NCI-H226 (cell line): ENCODE results near the gene CYP27B1.

ENCODE experiments used
- DNase-seq: peaks from one replicate; pipeline ENCODE4 v3.0.0-alpha.2; 2015

CYP27B1 gene, protein sequence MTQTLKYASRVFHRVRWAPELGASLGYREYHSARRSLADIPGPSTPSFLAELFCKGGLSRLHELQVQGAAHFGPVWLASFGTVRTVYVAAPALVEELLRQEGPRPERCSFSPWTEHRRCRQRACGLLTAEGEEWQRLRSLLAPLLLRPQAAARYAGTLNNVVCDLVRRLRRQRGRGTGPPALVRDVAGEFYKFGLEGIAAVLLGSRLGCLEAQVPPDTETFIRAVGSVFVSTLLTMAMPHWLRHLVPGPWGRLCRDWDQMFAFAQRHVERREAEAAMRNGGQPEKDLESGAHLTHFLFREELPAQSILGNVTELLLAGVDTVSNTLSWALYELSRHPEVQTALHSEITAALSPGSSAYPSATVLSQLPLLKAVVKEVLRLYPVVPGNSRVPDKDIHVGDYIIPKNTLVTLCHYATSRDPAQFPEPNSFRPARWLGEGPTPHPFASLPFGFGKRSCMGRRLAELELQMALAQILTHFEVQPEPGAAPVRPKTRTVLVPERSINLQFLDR

DNA sequence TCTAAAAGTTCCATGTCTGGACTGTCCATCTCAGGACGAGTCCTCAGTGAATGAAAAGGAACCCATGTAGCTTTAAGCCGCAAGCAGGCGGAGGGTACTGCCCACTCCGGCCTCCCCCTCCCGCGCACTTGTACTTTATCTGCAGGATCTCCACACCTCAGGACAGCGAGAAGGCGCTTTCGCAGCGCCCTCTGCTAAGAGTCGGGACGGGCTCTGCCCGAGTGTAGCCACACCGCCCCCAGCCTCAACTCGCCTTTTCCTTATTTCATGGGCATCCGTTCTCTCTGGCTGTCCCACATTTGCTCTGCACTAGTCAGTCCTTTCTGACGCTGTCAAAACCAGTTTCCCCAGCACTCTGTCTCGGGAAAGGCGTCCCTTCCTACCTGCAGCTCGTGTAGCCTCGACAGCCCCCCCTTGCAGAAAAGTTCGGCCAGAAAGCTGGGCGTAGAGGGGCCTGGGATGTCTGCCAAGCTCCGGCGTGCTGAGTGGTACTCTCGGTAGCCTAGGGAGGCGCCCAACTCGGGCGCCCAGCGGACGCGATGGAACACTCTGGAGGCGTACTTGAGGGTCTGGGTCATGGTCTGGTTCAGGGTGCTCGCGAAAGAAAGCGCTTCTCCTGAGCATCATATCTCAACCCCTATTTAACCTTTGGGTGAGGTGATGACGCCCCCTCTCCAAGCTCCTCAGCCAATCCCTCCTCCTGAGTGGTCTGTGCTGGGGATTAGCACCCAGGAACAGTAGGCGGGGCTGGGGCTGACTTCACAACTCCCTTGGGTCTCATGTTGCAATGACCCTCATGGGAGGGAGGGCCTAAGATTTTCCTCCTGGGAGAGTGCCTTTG, at the start of gene CYP27B1:
Gene CYP27B1 (minus strand): TSS at position 615 of the 841 bp plus-strand sequence. CDS start 37 bp downstream, at position 578.
- peak; percentile 44 for DNase-seq

DNA sequence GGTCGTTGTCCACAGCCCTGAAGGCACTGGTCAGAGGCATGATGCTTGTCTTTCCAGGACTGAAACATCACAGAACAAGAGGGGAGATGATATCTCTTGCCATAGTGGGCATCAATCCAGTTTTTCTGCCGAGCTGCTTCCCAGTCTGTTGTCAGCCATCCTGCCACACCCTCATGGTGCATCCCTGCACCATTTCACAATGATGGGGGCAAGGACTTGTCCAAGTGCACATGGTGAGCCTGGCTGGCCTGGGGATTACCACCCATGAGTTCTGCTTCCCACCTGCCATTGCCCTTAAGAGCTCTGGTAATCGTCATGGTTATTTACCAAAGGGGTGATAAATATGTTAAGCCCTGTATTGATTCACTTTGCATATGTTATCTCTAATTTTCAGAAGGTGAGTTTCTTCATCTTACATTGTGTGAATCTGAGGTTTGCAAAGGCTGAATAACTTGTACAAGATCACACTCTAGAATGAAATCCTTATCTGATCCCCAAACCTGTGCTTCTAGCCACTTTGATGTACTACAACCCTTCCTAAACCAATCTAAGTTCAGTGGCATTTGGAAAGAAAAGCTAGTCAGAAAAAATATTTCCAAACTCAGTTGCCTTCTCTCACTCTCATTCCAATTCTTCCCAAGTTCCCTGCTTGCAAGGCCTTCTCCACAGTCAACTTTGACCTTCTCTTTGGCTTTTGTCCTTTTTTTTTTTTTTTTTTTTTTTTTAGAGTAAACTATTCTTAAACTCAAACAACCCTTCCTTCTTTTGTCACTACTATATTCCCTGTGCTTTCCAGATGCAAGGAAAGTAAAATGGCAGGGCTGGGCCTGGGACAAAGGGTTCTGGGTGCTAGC, 49.4 kb upstream of the CYP27B1 start:
- DNase-seq, result no peak

DNA sequence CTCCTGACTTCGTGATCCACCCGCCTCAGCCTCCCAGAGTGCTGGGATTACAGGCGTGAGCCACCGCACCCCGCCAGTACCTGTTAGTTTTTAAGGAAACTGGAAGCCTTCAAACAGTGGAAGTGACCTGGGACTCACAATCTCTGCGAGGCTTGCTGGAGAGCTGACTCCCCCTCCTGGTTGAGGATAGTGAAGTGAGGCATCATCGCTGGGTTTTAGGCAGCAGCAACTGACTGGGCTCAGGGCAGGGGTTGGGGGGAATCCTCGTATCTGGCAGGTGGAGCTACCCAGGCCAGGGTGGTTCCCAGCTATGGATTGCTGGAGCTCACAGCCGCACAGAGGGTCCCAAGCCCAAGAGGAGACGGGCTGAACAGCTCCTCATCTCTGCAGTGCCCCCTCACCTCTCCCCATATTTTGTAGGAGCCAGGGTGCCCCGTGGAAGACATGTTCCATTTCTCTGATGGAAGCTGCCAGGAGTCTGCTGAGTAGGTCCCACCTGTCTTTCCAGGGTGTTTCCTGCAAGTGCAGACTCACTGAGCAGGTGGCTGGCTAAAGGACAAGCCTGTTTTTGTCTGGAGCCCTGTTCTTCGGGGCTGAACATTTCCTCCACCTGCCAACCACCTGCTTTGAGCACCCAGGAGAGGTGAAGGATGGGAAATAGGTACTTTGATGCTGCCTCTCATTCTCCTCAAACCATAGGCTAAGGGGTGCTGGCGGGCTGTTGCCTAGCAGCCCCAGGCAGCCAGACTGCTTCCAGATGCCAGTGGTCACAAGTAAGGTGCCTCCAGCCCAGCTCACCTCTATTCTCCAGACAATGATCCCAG, 48.5 kb upstream of the CYP27B1 start:
- DNase-seq, result no peak

DNA sequence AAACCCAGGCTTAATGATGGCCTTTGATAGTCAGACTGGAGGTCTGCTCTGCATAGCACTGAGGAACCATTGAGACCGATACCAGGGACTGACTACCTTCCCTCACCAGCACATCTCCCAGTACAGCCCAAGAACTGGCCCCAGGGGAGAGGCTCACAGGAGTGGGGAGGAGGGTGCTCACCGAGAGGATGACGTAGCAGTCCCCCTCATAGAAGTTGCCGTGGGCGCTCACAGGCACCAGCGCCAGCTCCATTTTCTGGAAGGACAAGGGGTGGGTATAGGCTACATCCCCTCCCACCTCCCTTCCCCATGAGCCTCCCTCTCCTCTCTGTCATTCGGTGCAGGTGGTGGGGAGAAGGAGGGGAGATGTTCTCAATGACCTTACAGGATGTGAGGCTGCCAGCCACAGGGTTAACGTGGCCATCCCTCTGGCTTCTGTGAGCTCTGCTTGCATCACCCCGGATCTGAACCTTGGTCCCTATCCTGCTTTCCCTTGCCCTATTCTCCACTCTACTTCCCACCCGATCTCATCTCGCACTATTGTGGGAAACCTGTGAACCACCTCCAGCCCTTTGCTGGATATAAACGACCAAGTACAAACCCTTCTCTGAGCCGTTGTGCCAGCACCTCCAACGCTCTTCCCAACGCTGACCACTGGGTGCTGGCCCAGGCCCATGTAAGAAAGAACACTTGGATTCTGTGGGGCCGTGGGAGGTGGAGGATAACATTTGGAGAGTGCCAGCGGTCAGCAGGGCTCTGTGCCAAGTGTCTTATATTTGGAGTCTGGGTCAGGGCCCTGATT, 47.3 kb upstream of the CYP27B1 start:
- peak; percentile 26 for DNase-seq

DNA sequence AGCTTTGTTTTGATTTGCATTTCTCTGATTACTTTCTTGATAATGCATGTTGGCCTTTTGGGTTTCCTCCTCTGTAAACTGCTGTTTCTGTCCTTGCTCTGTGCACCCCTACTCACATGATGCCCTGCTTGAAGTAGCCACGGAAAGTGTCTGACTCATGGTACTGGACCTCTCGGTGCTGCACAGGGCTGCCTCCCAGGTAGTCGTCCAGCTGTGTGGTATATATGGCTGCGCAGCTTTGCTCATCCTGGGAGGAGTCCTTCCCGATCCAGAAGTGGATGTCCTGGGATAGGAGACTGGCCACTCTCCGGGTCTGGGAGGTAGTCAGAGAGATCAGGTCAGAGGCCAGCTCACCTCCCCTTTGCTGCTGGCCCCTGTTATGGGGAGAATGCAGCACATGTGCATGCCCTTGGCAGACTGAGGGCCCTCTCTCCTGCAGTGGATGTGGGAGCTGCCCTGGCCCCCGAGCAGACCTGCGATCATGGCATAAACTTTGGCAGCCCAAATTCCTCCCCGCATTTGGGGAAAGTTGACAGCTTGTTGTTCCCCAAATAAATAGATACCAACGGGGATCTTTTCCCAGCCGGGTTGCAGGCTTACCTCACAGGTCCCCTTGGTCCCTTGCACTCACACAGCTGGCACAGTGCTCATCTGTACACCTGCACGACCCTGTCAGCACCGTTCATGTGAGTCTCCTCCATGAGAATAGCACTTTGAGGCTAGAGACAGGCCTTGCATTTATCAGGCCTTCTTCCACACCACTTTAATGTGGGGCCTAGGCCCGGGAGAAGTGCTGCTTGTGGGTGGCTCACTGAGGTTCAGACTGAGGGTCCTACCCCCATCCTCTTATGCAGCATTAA, 46.5 kb upstream of the CYP27B1 start:
- DNase-seq, result peak; percentile 26

DNA sequence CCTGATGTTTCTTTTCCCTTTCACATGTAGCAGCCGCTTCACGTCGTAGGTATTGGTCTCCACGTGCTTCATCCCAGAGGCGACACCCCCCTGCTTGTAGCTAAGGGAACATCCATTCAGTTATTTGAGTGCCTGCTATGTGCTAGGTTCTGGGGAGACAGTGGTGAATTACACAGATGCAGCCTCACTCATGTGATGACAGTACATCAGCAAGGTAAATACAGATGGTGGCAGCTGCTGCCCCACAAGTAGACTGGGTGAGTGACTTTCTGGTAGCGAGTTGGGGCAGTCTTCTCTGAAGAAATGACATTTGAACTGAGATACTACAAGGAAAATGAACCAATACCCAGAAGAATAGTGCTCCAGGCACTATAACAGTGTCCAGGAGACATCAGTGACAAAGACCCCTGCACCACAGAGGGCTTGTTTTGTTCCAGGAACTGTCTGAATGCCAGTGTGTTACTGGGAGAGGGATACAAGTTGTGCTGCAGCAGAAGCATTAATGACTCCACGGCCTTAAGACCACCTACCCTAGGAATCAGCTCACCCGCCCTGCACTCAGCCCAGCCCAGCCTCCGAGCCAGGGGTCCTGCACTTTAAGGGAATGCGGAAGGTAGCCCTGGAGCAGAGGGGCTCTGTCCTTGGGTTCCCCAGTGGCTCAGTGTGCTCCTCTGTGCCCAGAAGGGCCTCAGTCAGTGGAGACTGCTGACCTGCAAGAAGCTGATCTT, 44.3 kb upstream of the CYP27B1 start:
- DNase-seq, result no peak

DNA sequence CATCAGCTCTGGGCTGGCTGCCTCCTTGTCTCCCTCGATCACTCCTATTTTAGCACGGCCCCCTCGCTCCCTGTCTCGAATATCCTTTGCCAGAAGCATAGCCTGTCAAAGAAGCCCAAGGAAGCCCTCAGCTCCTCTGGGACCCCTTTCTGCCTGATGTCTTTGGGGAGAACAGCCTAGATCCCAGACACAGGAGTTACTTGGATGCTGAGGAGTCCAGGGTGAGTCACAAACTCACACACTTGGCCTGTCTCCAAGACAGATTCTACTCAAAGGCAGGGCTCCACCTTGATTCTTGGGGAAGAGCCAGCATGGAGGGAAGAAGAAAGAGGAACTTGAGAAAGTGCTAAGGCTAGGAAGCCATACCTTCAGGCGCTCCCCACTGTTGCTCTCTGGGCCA, 43.6 kb upstream of the CYP27B1 start:
- peak; percentile 80 for DNase-seq

DNA sequence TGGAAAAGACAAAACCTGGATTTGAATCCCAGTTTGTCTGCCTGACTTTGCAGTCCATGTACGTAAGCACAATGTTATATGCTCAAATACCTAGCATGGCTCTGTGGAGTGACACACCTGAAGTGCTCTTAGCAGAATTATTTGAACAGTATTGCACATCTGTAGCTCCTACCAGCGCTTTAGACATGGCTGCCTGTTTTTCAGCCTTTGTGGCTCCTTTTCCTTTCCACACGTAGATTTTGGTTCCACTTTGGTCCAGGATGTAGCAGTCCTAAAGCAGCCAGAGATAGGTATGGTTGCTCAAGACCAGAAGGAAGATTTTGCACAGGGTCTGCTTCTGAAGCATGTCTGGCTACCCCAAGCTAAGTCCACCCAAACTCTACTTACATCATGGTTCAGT, 42.5 kb upstream of the CYP27B1 start:
- no peak for DNase-seq

DNA sequence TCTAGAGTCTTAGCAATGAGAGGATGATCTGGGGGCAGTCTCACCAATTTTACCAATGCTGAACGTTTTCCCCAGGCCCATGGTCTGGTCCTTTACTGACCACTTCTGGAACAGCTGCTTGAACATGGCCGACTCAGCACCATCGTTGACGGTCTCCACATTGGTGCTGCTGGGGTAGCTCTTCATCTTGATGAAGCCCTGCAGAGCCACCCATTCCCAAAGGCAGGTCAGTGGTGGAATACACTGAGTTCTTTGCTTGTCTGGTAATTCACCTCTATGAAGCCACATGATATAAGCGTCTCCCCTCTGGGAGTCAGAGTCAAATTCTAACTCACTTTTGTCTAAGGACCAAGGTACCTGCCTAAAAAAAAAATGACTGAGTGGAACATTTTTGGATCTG, 41.5 kb upstream of the CYP27B1 start:
- no peak for DNase-seq

DNA sequence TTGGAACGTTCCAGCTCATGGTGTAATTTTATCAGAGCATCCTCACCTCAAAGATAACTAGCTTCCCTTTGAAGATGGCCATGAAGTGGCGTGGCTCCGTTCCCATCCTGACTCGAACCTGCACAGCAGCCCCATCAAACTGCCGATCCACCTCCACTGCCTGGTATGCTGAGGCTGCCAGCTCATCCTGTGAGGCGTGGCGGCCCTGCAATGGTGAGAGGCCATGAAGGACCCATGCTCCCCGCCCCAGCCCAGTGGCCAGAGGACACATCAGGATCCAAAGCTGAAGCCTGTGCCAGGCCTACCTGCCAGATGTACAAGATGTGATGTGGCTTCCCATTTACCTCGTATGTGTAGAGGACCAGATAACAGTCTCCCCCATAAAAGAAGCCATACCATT, 40.4 kb upstream of the CYP27B1 start:
- no peak for DNase-seq

DNA sequence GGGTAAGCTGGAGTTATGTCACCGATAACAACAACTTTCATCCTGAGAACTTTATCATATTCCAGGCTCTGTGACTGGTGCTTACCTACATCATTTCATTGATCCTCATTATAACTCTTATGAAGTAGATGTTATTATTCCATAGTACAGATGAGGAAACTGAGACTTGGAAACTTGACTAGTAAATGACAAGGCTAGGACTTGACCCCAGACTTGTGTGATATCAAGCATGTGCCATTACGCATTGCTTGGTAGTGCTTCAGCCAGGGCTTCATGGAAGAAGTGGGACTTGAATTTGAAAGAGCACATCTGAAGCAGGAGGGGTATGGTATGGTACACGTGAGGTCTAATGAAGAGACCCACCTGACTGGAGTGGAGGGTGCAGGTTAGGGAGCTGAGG, 39.8 kb upstream of the CYP27B1 start:
- DNase-seq, result no peak

DNA sequence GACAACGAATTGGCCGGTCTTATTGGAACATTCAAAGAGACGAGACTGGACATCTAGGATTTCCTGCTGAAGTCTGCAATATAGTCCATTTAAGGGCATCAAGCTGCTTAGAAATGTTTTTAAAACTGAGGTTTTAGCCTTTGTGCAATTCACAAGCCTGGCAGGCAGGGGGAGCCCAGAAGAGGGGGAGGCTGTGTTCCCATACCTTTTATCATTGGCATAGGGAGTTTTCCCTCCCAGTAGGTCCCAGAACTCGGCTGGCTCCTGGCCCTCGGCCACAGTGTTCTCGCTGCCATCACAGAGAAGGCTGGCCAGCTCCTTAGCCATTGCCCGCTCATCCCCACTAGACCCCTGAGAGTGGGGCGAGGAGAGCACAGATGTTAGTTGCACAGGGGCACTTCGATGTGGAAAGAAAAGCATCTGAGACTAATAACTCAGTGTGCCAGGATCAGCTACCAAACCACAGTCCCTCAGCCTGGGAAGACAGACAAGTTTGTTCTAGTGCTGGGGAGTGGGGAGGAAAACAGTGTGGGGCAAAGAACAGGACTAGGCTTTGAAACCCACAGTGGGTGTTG, 36.5 kb upstream of the CYP27B1 start:
- DNase-seq, result peak; percentile 48

DNA sequence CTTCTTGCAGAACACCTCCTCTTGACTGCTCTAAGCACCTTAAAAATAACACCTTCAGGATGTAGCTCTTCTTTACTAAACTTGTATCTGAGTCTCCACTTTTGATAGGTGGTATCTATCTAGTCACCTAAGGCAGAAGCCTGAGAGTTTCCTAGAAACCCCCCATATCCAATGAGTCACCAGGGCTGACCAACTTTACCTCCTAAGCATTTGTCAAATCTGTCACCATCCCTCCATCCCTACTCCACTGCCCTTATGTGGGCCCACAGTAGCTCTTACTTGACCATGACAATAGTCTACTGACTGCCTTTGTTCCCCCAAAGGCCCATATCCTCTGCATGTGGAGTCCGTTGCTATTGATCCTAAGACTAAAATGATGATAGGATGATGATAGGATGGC, 35.7 kb upstream of the CYP27B1 start:
- DNase-seq, result no peak

DNA sequence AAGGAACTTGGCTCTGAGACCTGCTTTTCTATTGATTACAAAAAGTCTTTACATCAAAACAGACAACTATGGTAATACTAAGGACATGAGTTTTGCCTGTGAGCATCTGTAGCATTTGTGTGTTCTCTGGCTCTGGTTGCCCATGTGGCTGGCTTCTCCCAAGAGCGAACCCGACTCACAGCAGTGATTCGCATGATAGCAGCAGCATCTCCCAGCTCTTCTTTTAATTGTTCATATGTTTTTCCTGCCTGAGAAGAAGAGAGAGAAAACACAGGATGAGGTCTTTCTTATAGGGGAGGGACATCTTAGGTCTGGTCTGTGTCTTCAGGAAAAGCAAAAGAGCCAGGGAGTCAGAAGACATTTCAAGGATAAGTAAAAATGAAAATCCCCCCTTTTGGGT, 34.1 kb upstream of the CYP27B1 start:
- DNase-seq, result no peak

DNA sequence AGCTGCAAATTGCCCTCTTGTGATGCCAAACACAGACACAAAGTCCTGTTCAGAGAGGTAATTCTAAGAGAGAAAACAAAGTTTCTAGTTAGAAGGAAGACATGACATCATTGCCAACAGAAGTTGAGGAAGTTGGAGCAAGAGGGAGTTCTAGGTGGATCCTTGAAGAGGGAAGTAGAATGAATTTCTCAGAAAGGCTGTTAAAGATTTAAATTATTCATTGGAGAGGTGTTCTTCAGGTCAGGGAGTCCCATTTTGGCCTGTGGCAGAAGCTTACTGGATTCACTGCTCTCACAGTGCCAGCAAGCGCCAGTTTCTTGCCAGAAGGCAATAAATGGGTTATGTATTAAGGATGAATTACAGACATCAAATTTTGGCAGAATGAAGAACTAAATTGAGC, 31.1 kb upstream of the CYP27B1 start:
- DNase-seq, result no peak

DNA sequence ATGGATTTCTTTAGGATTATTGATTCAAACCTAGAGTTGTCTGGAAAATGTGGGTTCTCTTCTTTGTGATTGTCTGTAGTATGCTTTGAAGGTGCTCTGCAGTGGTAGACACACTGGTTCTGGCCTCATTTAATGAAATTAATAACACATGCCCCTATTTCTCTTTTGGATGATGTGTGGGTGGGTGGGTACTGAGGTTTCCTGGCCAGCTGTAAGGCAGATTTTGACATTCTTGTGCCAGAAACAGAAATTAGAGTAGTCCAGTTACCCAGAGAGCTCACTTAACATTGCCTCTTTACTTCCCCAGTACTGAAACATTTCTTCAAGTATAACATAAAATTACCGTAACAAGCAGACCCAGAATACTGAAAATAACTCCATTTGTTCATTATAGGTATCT, 30.1 kb upstream of the CYP27B1 start:
- no peak for DNase-seq

DNA sequence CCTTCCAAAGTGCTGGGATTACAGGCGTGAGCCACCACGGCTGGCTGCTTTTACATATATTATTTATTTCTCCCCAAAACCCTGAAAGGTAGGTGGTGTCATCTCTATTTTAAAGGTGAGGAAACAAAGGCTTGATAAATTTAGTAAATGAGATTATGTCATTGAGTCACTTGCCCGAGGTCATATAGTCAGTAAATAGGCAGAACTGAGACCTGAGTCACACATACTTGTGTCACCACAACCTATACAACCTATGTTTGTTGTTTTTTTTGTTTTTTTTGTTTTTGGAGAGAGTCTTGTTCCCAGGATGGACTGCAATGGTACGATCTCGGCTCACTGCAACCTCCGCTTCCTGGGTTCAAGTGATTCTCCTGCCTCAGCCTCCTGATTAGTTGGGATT, 28.5 kb upstream of the CYP27B1 start:
- DNase-seq, result no peak

DNA sequence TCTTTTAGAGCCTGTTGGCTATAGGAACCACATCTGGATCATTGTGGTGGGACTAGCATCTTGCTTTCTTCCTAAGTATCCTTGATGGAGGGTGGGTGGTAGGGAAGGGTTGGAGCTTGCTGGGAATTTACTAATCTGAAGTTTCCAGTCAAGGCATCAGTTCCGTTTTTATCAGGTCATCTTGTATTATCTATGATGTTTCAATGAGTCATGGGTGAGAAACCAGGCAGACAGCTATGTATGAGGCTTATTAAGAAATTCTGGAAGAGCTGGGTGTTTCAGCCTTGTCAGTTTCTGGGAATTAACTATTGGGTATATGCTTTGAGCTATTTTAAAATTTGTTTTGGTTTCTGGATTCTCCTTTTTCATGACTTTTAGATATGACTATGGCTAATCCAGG, 27.0 kb upstream of the CYP27B1 start:
- peak; percentile 74 for DNase-seq

DNA sequence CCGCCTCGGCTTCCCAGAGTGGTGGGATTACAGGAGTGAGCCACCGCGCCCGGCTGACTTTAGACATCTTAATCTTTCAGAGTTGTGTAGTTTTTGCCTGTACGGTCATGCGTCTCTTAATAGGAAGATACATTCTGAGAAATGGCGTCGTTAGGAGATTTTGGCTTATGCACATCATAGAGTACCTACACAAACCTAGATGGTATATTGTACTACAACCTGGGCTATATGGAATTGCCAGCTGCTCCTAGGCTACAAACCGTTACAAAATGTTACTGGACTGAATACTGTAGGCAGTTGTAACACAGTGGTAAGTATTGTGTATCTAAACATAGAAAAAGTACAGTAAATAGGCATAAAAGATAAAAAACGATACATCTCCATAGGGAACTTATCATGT, 17.0 kb upstream of the CYP27B1 start:
- no peak for DNase-seq
